ENCODE results near the gene CRIP1. TPM values are rescaled to one million over a fixed set of nuclear protein-coding genes. Genes with fewer than 3 reads are reported as not detected.

The CRIP1 gene
- total RNA-seq, 2 donors from 2014 or later = 39.0 to 82.7 TPM

- DNase-seq (ENCODE audit: low spot score) (peak; percentile 57), ATAC-seq (no peak)
- Mint-ChIP-seq H3K27me3 (no peaks in the 10 kb centered on the region), H3K4me1 (ENCODE audit: low read depth in 2 of 2) (peaks cover 4 to 5% of the 10 kb centered on the region in 2 donors), H3K36me3 (no peaks in the 10 kb centered on the region), H3K4me3 (no peak overlapping the region), H3K9me3 (no peaks in the 10 kb centered on the region), H3K27ac (no peak overlapping the region)
These were observed 8.7 kb downstream of the CRIP1 start for GRCh38 chr14:105495101-105495989.

- no peak for ATAC-seq
- H3K27ac Mint-ChIP-seq = no peak overlapping the region
- no peaks in the 10 kb centered on the region for H3K27me3 Mint-ChIP-seq
- H3K4me3 Mint-ChIP-seq = no peak overlapping the region
- peak; percentile 32 for DNase-seq (ENCODE audit: low spot score)
- peaks cover 4 to 5% of the 10 kb centered on the region in 2 donors for H3K4me1 Mint-ChIP-seq (ENCODE audit: low read depth in 2 of 2)
- no peaks in the 10 kb centered on the region for H3K36me3 Mint-ChIP-seq
- no peaks in the 10 kb centered on the region for H3K9me3 Mint-ChIP-seq
These were observed 9.5 kb downstream of the CRIP1 start for GRCh38 chr14:105495990-105496830.

- H3K4me3 Mint-ChIP-seq = no peak overlapping the region
- peak; percentile 57 for DNase-seq (ENCODE audit: low spot score)
- H3K9me3 Mint-ChIP-seq = no peaks in the 10 kb centered on the region
- no peaks in the 10 kb centered on the region for H3K27me3 Mint-ChIP-seq
- H3K27ac Mint-ChIP-seq = no peak overlapping the region
- H3K4me1 Mint-ChIP-seq (ENCODE audit: low read depth in 2 of 2) = peaks cover 0 to under 1% of the 10 kb centered on the region in 2 donors
- H3K36me3 Mint-ChIP-seq = no peaks in the 10 kb centered on the region
- no peak for ATAC-seq
These were observed 10.3 kb downstream of the CRIP1 start for GRCh38 chr14:105496831-105497591.

GRCh38 chr14:105497671-105498429, 11.2 kb downstream of the CRIP1 start:
- no peaks in the 10 kb centered on the region for H3K36me3 Mint-ChIP-seq
- ATAC-seq (no peak), DNase-seq (ENCODE audit: low spot score) (peak; percentile 46)
- no peak overlapping the region for H3K27ac Mint-ChIP-seq
- no peaks in the 10 kb centered on the region for H3K4me1 Mint-ChIP-seq (ENCODE audit: low read depth in 2 of 2)
- H3K27me3 Mint-ChIP-seq = no peaks in the 10 kb centered on the region
- no peaks in the 10 kb centered on the region for H3K9me3 Mint-ChIP-seq
- H3K4me3 Mint-ChIP-seq = no peak overlapping the region

- H3K27me3 Mint-ChIP-seq = no peaks in the 10 kb centered on the region
- no peak overlapping the region for H3K4me3 Mint-ChIP-seq
- ATAC-seq (no peak), DNase-seq (ENCODE audit: low spot score) (peak; percentile 40)
- H3K4me1 Mint-ChIP-seq (ENCODE audit: low read depth in 2 of 2) = no peaks in the 10 kb centered on the region
- no peaks in the 10 kb centered on the region for H3K36me3 Mint-ChIP-seq
- no peaks in the 10 kb centered on the region for H3K9me3 Mint-ChIP-seq
- H3K27ac Mint-ChIP-seq = no peak overlapping the region
These were observed 12.0 kb downstream of the CRIP1 start for GRCh38 chr14:105498430-105499255.

GRCh38 chr14:105499256-105500035, 12.8 kb downstream of the CRIP1 start:
- no peak overlapping the region for H3K27ac Mint-ChIP-seq
- no peaks in the 10 kb centered on the region for H3K4me1 Mint-ChIP-seq (ENCODE audit: low read depth in 2 of 2)
- H3K36me3 Mint-ChIP-seq = no peaks in the 10 kb centered on the region
- DNase-seq (ENCODE audit: low spot score) (no peak), ATAC-seq (no peak)
- H3K4me3 Mint-ChIP-seq = no peak overlapping the region
- no peaks in the 10 kb centered on the region for H3K27me3 Mint-ChIP-seq
- no peaks in the 10 kb centered on the region for H3K9me3 Mint-ChIP-seq

GRCh38 chr14:105500036-105500725, 13.5 kb downstream of the CRIP1 start:
- ATAC-seq (no peak), DNase-seq (ENCODE audit: low spot score) (no peak)
- no peaks in the 10 kb centered on the region for H3K36me3 Mint-ChIP-seq
- H3K27ac Mint-ChIP-seq = no peak overlapping the region
- no peaks in the 10 kb centered on the region for H3K4me1 Mint-ChIP-seq (ENCODE audit: low read depth in 2 of 2)
- H3K9me3 Mint-ChIP-seq = no peaks in the 10 kb centered on the region
- no peak overlapping the region for H3K4me3 Mint-ChIP-seq
- no peaks in the 10 kb centered on the region for H3K27me3 Mint-ChIP-seq

- ATAC-seq (no peak), DNase-seq (ENCODE audit: low spot score) (no peak)
- H3K4me3 Mint-ChIP-seq = no peak overlapping the region
- no peaks in the 10 kb centered on the region for H3K36me3 Mint-ChIP-seq
- H3K27me3 Mint-ChIP-seq = no peaks in the 10 kb centered on the region
- H3K27ac Mint-ChIP-seq = no peak overlapping the region
- H3K9me3 Mint-ChIP-seq = no peaks in the 10 kb centered on the region
- no peaks in the 10 kb centered on the region for H3K4me1 Mint-ChIP-seq (ENCODE audit: low read depth in 2 of 2)
These were observed 14.0 kb downstream of the CRIP1 start for GRCh38 chr14:105500726-105501101.

GRCh38 chr14:105501504-105502291, 15.0 kb downstream of the CRIP1 start:
- ATAC-seq = no peak
- H3K27ac Mint-ChIP-seq = no peak overlapping the region
- H3K27me3 Mint-ChIP-seq = no peaks in the 10 kb centered on the region
- no peak overlapping the region for H3K4me3 Mint-ChIP-seq
- H3K9me3 Mint-ChIP-seq = no peaks in the 10 kb centered on the region
- no peaks in the 10 kb centered on the region for H3K36me3 Mint-ChIP-seq
- no peak for DNase-seq (ENCODE audit: low spot score)
- no peaks in the 10 kb centered on the region for H3K4me1 Mint-ChIP-seq (ENCODE audit: low read depth in 2 of 2)

GRCh38 chr14:105502446-105503295, 16.0 kb downstream of the CRIP1 start:
- H3K27ac Mint-ChIP-seq = no peak overlapping the region
- no peaks in the 10 kb centered on the region for H3K4me1 Mint-ChIP-seq (ENCODE audit: low read depth in 2 of 2)
- H3K27me3 Mint-ChIP-seq = peaks cover 0 to 4% of the 10 kb centered on the region in 2 donors
- DNase-seq (ENCODE audit: low spot score) (no peak), ATAC-seq (no peak)
- H3K4me3 Mint-ChIP-seq = no peak overlapping the region
- no peaks in the 10 kb centered on the region for H3K36me3 Mint-ChIP-seq
- H3K9me3 Mint-ChIP-seq = no peaks in the 10 kb centered on the region
